ENCODE data around the gene SAMD1. TPM values are rescaled to one million over a fixed set of nuclear protein-coding genes. Genes with fewer than 3 reads are reported as not detected.

Gene SAMD1
- total RNA-seq, 1 donor from 2014 or later = 37.1 TPM

DNA sequence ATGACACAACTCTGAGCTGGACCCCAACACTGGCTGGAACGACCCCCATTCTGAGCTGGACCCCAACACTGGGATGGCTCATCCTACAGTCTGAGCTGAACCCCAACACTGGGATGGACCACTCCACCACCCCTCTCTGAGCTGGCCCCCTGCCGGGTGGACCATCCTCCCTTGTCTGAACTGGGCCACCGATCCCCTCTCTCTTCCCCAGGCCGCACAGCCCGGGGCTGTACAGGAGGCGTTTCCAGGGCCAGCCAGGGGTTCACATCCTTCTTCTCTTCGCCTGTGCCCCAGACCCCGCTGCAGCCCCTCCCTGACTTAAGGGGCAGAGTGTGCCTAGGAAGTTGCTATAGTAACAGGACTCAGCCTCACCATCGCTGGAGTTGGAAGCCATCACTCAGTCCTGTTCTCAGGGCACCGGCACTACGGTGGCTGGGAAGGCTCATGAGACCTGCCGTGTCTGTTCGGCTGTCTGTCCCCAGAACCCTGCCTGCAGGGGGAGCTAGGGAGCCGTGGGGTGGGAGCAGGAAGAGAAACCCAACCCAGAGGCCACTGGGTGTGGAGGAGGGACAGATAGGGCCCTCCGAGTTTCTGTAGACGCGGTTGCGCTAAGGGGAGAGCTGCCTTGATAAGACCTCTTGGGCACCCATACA is 23.3 kb upstream of the SAMD1 start:
- DNase-seq = no peak

DNA sequence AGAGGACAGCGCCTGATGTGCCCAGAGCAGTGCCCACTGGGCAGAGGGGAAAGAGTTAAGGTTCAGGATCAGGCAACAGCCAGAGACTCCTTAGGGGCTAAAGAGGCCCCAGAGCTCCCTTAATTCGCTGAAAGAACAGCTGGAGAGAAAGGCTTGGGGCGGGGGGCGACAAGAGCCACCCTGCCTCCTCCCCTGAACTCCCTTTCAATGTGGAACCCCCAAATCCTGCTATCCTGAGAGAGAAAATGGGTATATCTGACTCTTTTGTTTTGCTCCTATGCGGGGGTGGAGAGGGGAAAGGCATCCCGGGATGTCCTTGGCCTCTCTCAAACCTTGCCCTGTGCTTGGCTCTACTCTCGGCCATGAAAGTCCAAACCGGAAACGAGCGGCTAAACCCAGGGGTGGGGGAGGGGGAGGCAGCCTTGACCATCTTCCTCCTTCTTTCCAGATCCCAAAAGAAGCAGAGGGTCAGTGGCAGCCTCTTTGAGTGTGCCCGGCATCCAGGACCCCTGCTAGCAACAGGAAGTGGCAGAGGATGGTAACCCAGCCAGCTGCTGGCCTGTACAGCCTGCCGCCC is 22.3 kb upstream of the SAMD1 start:
- no peak for DNase-seq

DNA sequence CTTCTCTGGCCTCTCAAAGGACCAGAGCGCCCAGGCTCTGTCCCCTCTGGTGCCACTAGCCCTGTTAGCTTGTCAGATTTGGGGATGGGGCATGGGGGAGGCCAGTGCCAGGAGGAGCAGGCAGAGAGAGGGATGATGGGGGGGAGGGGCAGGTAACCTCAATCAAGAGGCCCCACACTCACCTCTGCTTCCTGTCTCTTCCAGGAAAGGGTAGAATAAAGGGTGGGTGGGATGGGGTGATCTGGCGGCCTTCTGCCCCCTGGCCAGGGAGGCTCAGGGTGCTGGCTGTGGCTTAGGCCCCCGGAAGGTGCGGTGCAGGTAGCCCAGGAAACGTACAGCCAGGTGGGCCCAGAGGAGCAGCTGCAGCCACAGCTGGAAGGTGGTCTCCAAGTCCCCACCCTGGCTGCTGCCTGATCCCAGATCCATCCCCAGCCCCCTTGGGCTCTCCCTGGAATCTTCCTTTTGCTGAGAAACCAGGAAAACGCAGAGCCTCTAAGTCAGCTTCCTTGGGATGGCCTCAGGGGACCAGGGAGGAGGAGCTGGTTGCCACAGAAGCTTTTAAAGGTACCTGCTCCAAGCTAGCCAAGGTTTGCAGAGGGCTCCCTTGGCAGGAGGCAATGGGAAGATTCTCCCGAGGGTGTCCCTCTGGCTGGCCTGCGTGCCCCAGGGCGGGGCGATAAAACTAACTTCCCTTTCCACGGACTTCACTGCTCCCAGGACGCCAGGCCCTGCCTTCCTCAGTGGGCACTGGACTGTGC is 21.7 kb upstream of the SAMD1 start:
- no peak for DNase-seq

DNA sequence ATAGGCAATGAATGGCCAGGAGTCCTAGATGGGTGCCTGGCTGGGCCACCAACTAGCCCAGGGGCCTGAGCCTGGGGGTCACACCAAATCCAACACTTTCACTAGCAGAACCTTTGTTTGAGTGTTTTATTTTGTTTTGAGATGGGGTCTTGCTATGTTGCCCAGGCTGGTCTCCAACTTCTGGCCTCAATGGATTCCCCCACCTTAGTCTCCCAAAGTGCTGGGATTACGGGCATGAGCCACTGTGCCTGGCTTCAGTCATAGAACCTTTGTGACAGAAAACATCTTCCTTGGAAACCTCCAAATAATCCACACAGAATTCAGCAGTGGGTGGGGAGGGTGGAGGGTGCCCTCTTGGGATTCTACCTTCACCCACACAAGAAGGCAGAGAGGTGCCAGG is 20.9 kb upstream of the SAMD1 start:
- no peak for DNase-seq

DNA sequence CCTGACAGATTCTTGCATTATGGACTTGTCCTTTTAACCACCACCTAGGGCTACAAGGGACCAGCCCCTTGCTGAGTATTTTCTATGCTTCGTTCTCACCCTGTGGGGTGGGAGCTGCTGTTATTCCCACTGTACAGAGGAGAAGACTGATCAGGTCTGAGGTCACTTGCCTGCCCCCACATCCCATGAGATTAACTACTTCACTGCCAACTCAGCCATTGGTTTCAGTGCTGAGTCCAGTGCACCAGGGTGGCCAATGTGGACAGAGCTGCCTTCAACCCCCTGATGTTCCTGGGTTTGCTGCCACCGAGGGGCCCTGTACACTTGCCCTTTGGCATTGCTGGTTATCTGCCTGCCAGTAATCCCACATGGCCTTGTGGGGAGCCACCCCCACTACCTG is 20.1 kb upstream of the SAMD1 start:
- DNase-seq = no peak

DNA sequence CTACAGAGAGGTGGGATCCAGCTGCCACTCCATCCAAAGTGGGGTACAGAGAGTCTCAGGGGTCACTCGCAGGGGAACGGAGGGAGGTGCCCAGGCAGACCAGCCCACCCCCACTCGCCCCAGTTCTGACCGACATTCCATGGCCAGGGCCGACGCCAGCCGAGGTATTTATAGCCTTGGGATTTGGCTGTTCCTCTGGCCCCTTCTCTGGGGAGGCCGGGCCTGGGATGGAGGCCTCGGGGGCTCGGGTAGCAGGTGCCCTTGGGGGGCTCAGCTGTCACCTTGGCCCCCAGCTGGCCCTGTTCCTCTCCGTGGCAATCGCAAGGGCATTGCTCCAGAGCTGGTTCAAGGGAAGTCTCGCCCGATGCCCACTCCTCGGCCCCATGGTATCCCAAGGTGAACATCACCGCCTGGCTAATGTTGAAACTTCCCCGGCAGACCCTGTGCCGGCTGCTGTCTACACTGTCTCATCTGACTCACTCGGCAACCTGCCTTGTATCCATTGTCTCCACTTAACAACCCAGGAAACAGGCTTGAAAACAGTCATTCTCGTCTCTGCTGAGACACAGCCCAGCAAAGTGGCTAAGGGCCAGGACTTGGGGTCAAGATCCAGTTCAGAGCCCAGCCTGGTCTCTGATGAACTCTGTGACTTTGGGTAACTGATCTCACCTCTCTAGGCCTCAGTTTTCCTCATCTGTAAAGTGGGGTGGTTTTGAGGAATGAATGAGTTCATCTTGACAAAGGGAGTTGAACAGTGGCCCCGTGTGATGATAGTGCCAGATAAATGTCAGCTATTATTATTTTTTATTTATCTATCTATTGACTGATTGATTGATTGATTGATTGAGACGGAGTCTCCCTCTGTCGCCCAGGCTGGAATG is 17.3 kb upstream of the SAMD1 start:
- no peak for DNase-seq

DNA sequence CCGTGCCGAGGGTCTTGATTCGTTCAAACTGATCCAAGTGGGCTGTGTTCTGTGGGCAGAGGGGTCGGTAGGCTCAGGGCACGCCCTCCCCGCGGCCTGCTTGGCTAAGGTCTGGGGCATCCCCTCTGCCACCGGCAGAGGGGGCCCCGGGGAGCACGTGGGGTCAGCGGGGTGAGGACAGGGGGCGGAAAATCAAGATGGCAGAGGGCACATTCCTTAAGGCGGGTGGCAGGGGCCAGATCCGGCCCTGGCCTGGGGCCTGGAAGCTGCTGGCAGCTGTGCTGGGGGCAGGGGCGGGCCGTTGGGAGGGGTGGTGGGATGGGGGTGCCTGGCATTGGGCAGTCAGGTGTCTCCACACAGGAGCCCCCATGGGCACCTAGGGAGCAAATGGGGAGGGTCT is 16.3 kb upstream of the SAMD1 start:
- no peak for DNase-seq

DNA sequence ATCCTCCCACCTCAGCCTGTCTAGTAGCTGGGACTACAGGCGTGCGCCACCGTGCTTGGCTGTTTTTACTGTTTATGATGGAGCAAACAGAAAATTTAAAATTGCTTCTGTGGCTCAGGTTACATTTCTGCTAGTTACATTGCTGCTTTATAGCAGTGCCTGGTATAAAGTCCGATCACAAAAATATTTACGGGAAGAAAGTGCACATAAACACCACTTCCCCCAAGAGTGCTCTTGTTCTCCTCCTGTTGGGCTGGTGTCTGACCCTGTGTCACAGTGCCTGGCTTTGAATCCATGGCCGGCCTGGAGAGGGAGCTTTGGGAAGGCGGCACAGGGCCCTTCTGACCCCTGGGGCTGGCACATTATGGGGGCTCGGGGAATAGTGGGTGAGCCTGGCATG is 15.1 kb upstream of the SAMD1 start:
- DNase-seq = no peak

DNA sequence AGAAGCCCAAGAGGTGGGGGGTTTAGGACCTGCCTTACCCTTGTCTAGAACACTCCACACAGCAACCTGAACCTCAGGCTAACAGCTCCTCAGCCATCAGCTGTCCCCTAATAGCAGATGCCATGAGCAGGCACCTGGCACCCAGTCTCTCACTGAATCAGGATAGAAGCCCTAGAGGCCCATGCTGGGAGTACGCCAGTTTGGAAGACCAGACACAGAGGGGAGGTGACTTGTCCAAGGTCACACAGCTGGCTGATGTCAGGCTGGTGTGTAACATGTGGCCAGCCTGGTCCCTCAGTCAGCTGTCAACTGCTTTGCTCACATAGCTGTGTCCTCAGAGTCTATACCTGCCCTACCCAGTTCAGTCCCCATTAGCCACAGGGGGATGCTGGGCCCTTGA is 12.8 kb upstream of the SAMD1 start:
- DNase-seq = no peak

DNA sequence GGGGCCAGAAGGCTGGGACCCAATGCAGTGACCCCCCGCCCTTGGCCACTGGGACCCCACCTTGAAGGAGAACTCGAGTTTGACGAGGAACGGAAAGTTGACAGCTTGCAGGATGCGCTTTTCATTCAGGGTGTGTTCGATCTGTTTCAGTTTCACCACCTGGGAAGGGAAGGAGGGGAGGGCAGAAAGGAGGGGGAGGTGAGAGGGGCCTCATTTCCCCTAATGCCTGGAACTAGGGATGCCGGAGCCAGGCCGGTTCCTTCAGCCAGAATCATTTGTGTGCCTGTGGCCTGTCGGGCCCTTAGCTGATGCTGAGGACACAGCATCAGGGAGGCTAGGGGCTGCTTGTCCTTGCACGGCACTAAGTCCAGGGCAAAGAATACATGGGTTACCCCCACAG is 12.2 kb upstream of the SAMD1 start:
- DNase-seq = no peak

DNA sequence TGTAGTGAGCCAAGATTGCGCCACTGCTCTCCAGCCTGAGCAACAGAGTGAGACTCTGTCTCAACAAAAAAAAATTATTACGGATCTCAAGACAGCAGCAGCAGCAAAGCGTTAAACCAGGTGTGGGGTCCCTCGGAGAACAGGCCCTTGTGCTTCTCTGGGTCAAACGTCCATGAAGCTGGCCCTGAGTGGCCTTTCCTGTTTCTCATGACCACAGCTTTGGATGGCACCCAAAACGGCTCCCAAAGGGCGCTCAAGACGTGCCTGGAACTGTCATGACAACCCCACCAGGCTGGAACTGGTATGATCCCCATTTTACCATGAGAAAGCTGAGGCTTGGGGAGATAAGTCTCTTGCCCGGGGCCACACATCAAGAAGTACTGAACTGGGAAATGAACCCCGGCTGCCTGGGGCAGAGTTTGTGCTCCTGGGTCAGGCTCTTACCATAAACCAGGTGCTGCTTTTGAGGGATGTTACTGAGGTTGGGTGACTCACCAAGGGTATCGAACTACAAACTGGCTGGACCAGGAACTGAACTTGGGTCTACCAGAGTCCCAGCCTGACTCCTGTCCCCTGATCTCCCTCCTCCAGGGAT is 11.6 kb upstream of the SAMD1 start:
- DNase-seq = no peak

DNA sequence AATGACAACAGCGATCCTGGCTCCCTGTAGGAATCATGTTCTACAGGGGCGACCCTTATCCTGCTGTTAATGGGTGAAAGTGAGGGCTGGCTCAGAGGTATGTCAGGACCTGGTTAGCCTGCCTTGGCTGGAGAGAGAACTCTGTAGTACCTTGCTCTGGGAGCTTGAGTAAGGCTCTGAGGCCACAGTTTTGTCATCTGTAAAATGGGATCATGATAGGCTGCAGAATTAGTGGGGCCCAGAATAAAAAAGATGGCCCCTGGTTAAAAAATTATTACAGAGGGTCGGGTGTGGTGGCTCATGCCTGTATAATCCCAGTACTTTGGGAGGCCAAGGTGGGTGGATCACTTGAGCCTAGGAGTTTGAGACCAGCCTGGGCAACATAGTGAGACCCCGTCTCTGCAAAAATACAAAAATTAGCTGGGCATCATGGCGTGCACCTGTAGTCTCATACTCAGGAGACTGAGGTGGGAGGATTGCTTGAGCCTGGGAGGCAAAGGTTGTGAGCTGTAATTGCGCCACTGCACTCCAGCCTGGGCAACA is 10.5 kb upstream of the SAMD1 start:
- no peak for DNase-seq

DNA sequence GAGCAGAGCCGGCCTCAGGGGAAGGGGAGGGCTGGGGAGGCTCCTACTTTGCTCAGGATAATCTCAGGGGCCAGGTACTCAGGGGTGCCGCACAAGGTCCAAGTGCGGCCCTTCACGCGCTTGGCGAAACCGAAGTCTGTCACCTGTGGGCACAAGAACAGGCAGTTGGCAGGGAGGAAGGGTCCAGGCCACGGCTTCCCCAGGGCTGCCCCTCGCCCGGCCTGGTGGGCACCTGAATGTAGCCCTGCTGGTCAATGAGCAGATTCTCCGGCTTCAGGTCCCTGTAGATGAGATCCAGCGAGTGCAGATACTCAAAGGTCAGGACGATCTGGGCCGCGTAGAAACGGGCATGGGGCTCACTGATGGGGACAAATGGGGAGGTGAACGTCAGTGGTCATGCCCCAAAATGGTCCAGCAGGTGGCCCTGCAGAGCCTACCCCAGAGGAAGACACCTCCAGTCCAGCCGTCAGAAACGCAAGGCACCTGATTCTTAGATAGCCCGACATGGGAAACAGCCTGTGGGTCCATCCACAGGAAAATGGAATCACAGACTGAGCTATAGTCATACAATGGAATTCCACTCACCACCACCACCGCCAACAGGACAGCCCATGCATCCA is 7.1 kb upstream of the SAMD1 start:
- no peak for DNase-seq

DNA sequence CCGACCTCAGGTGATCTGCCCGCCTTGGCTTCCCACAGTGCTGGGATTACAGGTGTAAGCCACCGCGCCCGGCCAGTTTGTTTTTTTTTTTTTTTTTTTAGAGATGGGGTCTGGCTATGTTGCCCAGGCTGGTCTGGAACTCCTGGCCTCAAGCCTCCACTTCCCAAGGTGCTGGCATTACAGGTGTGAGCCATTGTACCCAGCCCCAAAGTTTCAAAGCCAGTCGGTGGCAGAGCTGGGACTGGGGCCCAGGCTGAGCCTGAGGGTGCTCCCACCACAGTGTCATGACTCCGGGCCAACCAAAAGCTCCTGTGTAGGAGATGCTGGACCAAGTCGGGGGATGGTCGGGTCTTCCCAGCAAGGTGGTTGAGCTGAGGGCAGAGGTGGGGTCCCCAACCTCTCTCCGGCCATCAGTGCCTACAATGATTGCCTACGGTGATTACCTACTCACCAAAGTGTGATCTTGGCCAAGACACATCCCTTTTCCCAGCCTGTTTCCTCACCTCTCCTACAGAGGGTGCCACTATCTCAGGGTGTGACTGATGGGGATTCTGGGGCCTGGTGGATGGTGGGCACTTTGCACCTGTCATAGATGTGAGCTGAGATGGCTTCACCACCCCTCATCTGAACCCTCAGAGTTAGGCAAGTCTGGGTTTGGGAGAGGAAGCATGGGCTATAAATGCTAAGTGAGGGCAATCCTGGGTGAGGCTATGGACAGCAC is 5.9 kb upstream of the SAMD1 start:
- DNase-seq = no peak

DNA sequence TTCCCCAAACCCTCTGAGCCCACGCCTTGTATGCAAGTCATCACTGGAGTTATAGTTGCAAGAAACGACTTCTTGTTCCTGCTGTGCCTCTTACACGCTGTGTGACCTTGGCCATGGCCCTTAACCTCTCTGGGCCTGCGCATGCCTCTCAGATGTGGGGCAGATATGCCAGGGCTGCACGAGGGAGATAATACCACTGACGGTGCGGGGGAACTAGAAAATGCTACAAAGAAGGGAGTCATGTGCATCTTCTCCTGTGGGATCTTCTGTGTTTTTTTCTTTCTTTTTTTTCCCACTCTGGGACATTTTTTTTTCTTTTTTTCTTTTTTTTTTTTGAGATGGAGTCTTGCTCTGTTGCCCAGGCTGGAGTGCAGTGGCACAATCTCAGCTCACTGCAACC is 4.3 kb upstream of the SAMD1 start:
- no peak for DNase-seq

DNA sequence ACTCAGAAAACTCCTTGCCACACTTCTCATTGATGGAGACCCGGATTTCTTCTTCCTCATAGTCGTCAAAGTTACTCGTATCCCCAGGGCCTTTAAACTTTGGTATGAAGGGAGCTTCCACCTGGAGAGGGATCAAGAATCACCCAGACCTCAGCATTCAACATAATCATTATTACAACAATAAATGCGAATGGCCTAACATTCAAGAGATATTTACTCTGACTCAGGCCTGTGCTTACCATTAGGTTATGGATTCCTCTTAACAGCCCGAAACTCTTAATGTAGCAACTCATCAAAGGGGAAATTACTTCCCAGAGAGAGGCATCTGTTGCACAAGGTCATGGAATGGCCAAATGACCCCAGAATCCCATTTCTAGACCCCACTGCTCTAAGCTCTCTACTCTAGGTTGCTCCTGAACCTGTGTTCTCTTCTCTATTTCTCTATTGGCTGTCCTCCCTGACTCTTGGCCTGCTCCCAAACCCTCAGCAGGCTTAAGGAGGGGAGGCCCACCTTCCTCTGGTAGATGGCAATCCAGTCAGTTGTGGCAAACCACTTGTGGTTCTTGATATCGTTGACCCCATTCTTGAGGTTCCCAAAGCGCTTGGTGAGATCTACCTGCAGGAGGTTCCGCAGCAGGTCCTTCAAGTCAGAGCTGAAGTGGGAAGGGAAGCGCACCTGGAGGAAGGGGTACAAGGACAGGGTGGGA is 2.7 kb upstream of the SAMD1 start:
- DNase-seq = no peak

DNA sequence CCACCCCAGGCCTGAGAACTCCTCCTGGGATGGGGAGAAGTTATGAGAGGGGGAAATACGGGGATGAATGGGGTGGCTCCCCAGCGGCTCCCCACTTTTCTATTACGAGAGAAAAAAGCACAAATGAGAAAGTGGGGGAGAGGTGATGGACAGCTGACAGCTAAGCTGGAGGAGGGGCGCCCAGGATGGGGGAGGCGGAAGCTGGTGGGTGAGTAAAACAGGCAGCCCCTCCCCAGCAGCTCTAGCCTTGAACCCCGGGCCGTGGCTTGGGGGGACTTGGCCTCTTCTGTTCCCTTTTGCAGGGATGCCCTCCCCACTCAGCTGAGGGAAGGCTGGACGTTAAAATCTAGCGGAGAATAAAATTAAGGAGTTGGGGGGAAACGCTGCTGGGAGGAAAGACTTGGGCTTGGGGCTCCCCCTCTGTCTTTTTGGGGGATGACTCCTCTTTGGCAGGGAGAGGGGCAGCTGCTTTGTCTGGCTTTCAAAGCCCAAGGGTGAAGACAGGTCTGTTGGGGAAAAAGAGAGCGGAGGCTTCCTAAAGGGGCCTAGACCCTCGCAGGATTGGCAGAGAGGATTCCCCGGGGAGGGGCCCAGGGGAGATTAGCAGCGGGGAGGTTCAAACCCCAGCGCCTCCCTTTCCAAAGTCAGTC is 1.4 kb upstream of the SAMD1 start:
- DNase-seq = no peak

DNA sequence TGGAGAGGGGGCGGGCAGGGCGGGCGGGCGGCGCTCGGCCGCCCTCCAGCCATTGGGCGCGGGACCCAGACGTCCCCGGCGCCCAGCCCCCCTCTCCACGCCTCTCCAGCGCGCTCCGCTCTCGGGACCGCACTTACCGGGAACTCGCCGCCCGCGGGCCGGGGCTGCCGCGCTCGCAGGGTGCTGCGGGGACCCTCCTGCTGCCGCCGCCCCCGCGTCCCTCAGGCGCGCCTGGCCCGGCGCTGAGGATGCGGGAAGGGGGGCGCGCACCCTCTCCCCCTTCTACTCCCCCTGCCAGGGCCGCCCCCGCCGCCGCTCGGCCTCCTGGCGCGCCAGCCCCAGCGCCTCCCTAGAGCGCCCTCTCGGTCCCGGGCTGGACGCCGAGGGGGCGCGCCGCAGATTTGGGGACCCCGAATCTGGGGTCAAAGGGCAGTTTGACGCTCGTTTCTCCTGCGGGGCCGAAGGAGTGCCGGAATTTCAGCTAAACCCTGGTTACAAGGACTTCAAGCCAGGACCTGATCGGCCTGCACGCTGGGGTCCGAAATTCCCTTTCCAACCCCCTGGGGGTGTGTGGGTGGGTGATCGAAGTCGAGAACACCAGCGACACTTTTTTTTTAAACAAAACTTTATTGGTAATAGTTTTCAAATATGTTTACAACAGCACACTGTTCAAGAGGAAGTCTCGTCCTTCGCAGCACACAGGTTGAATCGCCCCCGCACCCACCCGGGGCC is 696 bp upstream of the SAMD1 start:
- DNase-seq = no peak
